GM21390 (cell line): ENCODE results near the gene FBXO47.
"Not testable (repeated sequence)": the region's sequence is repeated elsewhere in the genome, so short reads cannot be mapped to it uniquely, and the experiment has no call there.

Experiments used
- ATAC-seq: cut with Tn5 transposase; IDR thresholded peaks from one replicate; pipeline ENCODE4 v1.9.1; 2021; ENCODE audit not compliant: unreplicated experiment

FBXO47 gene

DNA sequence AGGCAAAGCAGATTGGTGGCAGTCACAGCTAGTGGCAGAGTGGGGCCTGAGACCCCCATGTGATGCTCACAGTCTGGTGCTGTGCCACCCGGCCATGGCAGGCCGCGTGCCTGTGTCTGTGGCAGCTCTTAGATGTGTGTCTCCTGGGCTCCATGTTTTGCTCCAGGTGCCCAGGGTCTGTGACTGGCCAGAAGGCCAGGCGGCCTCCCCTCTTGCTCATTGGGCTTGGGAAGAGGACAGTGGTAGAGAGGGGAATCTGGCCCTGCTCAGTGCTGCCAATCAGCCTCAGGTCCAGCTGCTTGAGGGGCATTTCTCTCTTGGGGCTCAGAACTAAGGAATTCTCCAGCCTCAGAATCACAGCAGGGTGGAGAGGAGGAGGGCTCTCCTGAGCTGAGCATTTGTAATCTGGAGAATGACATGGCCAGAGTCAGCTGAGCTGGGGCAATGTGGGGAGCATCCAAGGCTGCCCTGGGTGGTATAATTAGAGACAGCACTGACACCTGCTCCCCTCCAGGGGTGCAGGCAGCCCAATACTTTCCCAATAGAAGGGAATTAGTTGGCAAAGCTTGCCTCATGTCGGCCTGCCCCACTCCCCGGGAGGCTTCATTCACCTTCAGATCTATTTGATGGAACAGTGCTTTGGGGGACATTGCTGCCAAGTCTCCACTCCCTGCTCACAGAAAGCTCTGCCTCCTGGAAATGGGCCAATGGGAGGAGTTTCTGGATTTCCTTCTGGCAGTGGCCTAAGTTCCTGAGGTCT is 44.5 kb downstream of the FBXO47 start:
- no peak for ATAC-seq

DNA sequence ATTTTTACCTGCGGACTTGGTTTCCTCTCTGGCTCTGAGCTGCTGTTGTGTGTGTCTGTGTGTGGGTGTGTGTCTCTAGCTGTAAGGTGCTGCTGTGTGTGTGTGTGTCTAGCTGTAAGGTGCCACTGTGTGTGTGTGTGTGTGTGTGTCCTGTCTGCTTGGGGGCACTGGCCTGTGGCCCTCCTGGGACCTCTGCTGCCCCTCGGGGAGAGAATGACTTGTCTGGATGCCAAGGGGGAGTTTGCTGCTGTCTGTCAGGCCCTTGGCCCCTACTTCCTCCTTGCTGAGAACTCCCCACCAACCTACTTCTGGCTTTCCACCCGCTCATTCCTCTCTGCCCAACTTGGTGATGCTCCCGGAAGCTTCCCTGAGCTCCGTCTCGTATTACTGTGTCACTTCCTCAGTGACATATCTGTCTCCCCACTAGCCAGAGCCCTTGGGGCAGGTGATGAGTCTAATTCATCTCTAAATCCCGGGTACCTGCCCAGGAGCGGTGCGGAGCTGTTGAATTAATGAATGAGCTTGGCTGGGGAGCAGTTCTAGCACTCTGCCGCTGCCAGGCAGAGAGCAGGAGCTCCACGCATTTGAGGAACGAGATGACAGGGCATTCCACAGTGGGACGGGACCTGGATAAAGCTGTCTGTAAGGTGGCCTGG is 45.3 kb downstream of the FBXO47 start:
- ATAC-seq, result no peak

DNA sequence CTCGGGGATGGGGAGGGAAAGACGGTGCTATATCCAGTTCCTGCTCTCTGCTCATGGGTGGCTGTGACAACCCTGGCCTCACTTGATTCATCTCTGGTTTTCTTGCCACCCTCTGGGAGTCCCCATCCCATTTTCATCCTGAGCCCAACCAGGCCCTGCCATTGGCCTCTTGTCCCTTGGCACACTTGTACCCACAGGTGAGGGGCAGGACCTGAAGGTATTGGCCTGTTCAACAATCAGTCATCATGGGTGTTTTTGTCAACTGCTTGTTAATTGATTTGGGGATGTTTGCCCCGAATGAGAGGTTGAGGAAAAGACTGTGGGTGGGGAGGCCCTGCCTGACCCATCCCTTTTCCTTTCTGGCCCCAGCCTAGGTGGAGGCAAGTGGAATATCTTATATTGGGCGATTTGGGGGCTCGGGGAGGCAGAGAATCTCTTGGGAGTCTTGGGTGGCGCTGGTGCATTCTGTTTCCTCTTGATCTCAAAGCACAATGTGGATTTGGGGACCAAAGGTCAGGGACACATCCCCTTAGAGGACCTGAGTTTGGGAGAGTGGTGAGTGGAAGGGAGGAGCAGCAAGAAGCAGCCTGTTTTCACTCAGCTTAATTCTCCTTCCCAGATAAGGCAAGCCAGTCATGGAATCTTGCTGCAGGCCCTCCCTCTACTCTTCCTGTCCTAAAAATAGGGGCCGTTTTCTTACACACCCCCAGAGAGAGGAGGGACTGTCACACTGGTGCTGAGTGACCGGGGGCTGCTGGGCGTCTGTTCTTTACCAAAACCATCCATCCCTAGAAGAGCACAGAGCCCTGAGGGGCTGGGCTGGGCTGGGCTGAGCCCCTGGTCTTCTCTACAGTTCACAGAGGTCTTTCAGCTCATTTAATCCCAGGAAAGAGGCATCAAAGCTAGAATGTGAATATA is 46.6 kb downstream of the FBXO47 start:
- ATAC-seq, result no peak

DNA sequence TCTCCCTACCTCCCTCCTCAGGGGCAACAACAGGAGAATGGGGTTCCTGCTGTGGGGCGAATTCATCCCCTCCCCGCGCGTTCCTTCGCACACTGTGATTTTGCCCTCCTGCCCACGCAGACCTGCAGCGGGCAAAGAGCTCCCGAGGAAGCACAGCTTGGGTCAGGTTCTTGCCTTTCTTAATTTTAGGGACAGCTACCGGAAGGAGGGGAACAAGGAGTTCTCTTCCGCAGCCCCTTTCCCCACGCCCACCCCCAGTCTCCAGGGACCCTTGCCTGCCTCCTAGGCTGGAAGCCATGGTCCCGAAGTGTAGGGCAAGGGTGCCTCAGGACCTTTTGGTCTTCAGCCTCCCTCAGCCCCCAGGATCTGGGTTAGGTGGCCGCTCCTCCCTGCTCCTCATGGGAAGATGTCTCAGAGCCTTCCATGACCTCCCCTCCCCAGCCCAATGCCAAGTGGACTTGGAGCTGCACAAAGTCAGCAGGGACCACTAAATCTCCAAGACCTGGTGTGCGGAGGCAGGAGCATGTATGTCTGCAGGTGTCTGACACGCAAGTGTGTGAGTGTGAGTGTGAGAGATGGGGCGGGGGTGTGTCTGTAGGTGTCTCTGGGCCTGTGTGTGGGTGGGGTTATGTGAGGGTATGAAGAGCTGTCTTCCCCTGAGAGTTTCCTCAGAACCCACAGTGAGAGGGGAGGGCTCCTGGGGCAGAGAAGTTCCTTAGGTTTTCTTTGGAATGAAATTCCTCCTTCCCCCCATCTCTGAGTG is 47.7 kb downstream of the FBXO47 start:
- no peak for ATAC-seq

DNA sequence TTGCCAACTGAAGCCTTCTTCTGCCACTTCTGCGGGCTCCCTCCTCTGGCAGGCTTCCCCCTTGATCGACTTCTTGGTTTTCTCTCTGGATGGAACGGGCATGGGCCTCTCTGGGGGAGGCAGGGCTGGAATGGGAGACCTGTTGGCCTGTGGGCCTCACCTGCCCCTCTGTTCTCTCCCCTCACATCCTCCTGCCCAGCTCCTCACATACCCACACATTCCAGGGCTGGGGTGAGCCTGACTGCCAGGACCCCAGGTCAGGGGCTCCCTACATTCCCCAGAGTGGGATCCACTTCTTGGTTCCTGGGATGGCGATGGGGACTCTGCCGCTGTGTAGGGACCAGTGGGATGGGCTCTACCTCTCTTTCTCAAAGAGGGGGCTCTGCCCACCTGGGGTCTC is 48.3 kb downstream of the FBXO47 start:
- no peak for ATAC-seq

DNA sequence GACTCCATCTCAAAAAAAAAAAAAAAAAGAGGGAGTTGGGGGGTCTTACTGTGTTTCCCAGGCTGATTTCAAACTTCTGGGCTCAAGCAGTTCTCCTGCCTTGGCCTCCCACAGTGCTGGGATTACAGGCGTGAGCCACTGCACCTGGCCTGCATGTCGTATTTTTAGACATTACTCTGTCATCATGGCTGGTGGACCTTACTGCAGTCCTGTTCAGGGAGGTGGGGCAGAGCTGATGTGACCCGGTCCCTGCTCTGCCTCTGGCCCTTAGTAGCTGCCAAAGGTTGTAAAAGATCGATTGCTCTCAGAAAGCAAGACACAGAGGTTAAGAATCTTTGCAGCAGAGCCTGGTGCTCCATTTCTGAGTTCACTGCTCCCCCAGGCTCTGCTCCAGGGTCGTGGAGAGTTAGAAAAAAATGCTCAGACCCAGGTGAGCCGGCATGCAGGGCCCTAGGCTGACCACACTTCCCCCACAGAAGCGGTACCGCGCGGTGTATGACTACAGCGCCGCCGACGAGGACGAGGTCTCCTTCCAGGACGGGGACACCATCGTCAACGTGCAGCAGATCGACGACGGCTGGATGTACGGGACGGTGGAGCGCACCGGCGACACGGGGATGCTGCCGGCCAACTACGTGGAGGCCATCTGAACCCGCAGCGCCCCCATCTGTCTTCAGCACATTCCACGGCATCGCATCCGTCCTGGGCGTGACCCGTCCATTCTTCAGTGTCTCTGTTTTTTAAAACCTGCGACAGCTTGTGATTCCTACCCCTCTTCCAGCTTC is 48.9 kb downstream of the FBXO47 start:
- ATAC-seq, result no peak

GRCh38 chr17:38917259-38917658 is 49.9 kb downstream of the FBXO47 start:
- no peak for ATAC-seq

- ATAC-seq, result no peak
Observed at GRCh38 chr17:38916771-38917170, 50.4 kb downstream of the FBXO47 start.

GRCh38 chr17:38915639-38915995 is 51.6 kb downstream of the FBXO47 start:
- no peak for ATAC-seq

DNA sequence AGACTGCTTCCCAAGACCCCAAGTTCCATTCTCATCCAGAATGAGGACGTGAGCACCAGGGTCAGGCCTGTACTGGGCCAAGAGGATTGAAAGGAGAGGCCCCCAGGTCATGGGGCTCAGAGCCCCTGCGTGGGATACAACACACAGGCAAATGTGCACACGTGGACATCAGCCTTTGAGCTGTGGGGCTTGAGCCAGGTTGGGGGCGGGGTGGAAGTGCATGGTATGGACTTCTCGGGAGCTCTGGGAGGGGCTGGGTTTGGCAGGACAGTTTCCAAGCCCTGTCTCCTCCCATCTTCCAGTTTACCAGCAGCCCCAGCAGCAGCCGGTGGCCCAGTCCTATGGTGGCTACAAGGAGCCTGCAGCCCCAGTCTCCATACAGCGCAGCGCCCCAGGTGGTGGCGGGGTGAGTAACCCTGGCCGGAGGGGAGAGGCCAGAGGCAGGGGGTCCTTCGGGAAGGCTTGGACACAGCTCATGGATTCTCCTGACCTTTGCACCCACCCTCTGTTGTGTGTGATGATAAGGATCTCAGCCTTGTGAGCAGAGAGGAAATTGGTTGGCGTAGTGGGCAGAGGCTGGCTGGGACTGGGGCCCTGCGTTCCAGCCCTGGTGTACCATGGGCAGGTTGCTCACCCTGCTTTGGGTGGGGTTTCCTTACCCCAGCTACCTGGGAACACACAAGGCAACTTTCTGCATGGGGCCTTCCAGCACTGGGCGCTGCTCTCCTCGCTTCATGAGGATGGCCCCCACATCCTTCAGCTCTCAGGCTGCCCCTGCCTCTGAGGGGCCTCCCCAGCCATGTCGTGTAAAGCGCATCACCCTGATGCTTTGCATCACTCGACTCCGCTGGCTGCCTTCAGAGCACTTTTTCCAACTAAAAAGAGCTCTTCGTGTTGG is 52.2 kb downstream of the FBXO47 start:
- no peak for ATAC-seq

GRCh38 chr17:38912221-38912813 is 54.9 kb downstream of the FBXO47 start:
- no peak for ATAC-seq

DNA sequence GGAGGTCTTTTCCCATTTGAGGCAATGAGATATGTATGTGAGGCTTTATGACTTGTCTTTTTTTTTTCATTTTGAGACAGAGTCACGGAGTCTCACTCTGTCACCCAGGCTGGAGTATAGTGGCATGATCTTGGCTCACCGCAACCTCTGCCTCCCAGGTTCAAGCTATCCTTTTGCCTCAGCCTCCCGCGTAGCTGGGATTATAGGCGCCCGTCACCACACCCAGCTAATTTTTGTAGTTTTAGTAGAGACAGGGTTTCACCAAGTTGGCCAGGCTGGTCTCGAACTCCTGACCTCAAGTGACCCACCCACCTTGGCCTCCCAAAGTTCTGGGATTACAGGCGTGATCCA is 55.5 kb downstream of the FBXO47 start:
- ATAC-seq, result not testable (repeated sequence)

GRCh38 chr17:38911081-38911730 is 56.0 kb downstream of the FBXO47 start:
- no peak for ATAC-seq

DNA sequence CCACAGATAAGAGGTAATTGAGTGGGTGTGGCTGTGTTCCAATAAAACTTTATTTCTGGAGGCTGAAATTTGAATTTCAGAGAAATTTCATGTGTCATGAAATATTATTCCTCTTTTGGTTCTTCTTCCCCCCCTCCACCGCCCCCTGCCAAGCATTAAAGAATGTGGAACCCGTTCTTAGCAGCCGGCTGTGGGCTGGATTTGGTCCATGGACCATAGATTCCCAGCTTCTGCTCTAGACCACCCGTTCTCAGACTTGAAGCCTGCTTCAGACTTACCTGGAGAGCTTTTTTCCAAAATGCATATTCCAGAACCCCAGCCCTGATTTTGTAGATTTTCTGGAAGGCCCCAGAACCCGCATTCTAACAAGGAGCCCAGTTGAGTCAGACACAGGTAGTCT is 56.9 kb downstream of the FBXO47 start:
- ATAC-seq, result no peak

DNA sequence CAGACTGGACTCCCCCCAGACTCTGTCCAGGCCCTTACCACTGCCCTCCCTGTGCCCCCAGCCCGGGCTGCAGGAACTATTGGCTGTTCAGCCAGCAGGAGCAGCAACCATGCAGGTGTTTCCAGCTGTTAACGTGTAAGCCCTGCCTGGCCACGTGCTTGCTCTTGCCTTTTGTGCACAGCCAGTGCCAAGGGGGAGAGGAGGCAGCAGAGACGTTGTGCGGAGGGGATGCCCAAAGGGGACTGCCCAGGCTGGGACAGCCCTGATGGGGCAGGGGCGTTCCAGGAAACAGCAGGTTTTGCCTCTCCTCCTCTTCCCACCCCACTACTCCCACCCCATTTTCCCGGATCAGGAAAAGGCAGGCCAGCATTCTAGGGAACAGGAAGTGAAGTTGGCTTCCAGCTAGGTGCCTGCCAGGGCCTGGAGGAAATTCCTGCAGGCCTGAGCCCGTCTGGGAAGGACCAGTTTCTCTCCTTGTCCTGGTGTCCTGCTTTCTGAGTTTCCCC is 58.5 kb downstream of the FBXO47 start:
- ATAC-seq, result no peak

GRCh38 chr17:38907930-38908675 is 59.1 kb downstream of the FBXO47 start:
- ATAC-seq, result no peak

DNA sequence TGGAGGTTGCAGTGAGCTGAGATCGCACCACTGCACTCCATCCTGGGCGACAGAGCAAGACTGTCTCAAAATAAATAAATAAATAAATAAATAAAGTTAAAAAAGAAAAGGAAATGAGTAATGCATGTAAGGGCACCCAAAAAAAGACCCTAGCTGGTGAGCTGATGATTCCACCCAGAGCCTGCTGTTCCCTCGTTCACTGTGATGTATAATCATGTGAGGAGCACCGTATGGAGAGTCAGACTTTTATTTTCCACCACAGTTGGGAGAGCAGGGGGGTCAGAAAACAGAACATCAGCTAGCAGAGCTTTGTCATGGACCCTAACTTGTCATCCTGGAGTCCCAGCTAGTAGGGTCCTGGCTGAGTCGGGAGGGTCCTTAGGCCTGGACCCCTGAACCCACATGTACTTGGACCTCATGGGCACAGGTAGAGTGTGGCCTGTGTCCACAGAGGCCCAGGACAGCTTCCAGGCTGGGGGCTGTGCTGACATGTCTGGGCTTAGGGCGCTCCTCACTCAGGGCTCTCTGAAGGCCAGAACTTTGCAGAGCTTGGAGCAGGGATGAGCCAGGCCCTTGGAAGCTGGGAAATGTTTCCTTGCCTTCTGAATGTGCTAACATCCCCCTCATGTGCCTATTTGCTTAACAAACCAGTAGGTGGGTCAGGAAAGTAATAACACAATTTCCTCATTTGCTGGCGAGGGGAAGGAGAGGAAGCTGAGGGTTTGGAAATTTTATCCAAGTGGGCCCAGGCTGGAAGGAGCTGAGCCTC is 60.6 kb downstream of the FBXO47 start:
- ATAC-seq, result no peak
